ENCODE measurements around the gene PROX1. TPM values are rescaled to one million over a fixed set of nuclear protein-coding genes. Genes with fewer than 3 reads are reported as not detected.

Gene PROX1
- total RNA-seq, 1 experiment from 2014 or later = 0.40 TPM

GRCh38 chr1:214037468-214037867 lies 49.7 kb downstream of the PROX1 start:
- intact Hi-C loops (cut with micrococcal nuclease; ENCODE audit: unreplicated experiment) = no loop called here
- CTCF ChIA-PET = no interaction called here
- H3K27me3 Mint-ChIP-seq (ENCODE audit: unreplicated experiment) = peaks cover 26% of the 10 kb centered on the region

GRCh38 chr1:214039394-214040018 lies 51.7 kb downstream of the PROX1 start:
- no peak for TF ChIP-seq CTCF (IDR thresholded peaks at IDR 0.05; ENCODE audit: unreplicated experiment)
- no TSS peak for BruUV-seq (replicated peaks)
- no peak for DNase-seq
- Mint-ChIP-seq H3K36me3 (ENCODE audit: insufficient read depth, unreplicated experiment) (no peaks in the 10 kb centered on the region), H3K27me3 (ENCODE audit: unreplicated experiment) (peaks cover 5% of the 10 kb centered on the region), H3K4me1 (ENCODE audit: low read depth, unreplicated experiment) (no peaks in the 10 kb centered on the region), H3K27ac (ENCODE audit: unreplicated experiment) (no peak overlapping the region), H3K9me3 (ENCODE audit: low read depth, unreplicated experiment) (no peaks in the 10 kb centered on the region), H3K4me3 (ENCODE audit: low read depth, unreplicated experiment) (no peak overlapping the region)
- CTCF ChIA-PET = interaction anchor here (1.4 kb wide), 1 partner anchor 83 kb away, joined by 3 read pairs; no protein-coding TSS in a partner anchor
- intact Hi-C loops (cut with micrococcal nuclease; ENCODE audit: unreplicated experiment) = no loop called here

More at GRCh38 chr1:214037468-214037867, 49.7 kb downstream of the PROX1 start:
- Mint-ChIP-seq H3K4me3 (ENCODE audit: low read depth, unreplicated experiment) (no peak overlapping the region), H3K4me1 (ENCODE audit: low read depth, unreplicated experiment) (no peaks in the 10 kb centered on the region), H3K27ac (ENCODE audit: unreplicated experiment) (no peak overlapping the region), H3K9me3 (ENCODE audit: low read depth, unreplicated experiment) (no peaks in the 10 kb centered on the region), H3K36me3 (ENCODE audit: insufficient read depth, unreplicated experiment) (no peaks in the 10 kb centered on the region)
- no peak for TF ChIP-seq CTCF (IDR thresholded peaks at IDR 0.05; ENCODE audit: unreplicated experiment)
- no peak for DNase-seq
- BruUV-seq (replicated peaks) = no TSS peak

- no peaks in the 10 kb centered on the region for H3K36me3 Mint-ChIP-seq (ENCODE audit: insufficient read depth, unreplicated experiment)
- no peaks in the 10 kb centered on the region for H3K4me1 Mint-ChIP-seq (ENCODE audit: low read depth, unreplicated experiment)
- H3K9me3 Mint-ChIP-seq (ENCODE audit: low read depth, unreplicated experiment) = peaks cover 4% of the 10 kb centered on the region
- no peak overlapping the region for H3K27ac Mint-ChIP-seq (ENCODE audit: unreplicated experiment)
- no peak for DNase-seq
- no peak for TF ChIP-seq CTCF (IDR thresholded peaks at IDR 0.05; ENCODE audit: unreplicated experiment)
- H3K27me3 Mint-ChIP-seq (ENCODE audit: unreplicated experiment) = no peaks in the 10 kb centered on the region
- intact Hi-C loops (cut with micrococcal nuclease; ENCODE audit: unreplicated experiment) = no loop called here
- no TSS peak for BruUV-seq (replicated peaks)
- CTCF ChIA-PET = no interaction called here
- H3K4me3 Mint-ChIP-seq (ENCODE audit: low read depth, unreplicated experiment) = no peak overlapping the region
Measured at GRCh38 chr1:214043167-214043566, 55.4 kb downstream of the PROX1 start.

- H3K4me1 Mint-ChIP-seq (ENCODE audit: low read depth, unreplicated experiment) = no peaks in the 10 kb centered on the region
- H3K4me3 Mint-ChIP-seq (ENCODE audit: low read depth, unreplicated experiment) = no peak overlapping the region
- H3K27ac Mint-ChIP-seq (ENCODE audit: unreplicated experiment) = no peak overlapping the region
- DNase-seq = peak; percentile 39
- TF ChIP-seq CTCF (IDR thresholded peaks at IDR 0.05; ENCODE audit: unreplicated experiment) = no peak
- no TSS peak for BruUV-seq (replicated peaks)
- CTCF ChIA-PET = interaction anchor here (0.5 to 1.2 kb wide), 2 partner anchors 78 to 140 kb away, joined by 3 to 5 read pairs; no protein-coding TSS in a partner anchor
- peaks cover 1% of the 10 kb centered on the region for H3K27me3 Mint-ChIP-seq (ENCODE audit: unreplicated experiment)
- intact Hi-C loops (cut with micrococcal nuclease; ENCODE audit: unreplicated experiment) = no loop called here
- no peaks in the 10 kb centered on the region for H3K36me3 Mint-ChIP-seq (ENCODE audit: insufficient read depth, unreplicated experiment)
- H3K9me3 Mint-ChIP-seq (ENCODE audit: low read depth, unreplicated experiment) = peaks cover 6% of the 10 kb centered on the region
Measured at GRCh38 chr1:214044438-214045214, 56.9 kb downstream of the PROX1 start.
